ENCODE measurements around the gene UTP18. TPM values are rescaled to one million over a fixed set of nuclear protein-coding genes. Genes with fewer than 3 reads are reported as not detected.

Gene UTP18
- total RNA-seq, 1 donor from 2014 or later, result 80.6 TPM

- TF ChIP-seq, protein P1, sequence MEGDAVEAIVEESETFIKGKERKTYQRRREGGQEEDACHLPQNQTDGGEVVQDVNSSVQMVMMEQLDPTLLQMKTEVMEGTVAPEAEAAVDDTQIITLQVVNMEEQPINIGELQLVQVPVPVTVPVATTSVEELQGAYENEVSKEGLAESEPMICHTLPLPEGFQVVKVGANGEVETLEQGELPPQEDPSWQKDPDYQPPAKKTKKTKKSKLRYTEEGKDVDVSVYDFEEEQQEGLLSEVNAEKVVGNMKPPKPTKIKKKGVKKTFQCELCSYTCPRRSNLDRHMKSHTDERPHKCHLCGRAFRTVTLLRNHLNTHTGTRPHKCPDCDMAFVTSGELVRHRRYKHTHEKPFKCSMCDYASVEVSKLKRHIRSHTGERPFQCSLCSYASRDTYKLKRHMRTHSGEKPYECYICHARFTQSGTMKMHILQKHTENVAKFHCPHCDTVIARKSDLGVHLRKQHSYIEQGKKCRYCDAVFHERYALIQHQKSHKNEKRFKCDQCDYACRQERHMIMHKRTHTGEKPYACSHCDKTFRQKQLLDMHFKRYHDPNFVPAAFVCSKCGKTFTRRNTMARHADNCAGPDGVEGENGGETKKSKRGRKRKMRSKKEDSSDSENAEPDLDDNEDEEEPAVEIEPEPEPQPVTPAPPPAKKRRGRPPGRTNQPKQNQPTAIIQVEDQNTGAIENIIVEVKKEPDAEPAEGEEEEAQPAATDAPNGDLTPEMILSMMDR (conservative IDR thresholded peaks at IDR 0.05; ENCODE audit: low read depth, low read length), result no peak
- DNase-seq (ENCODE audit: low read depth), result no peak
- H3K4me3 ChIP-seq (ENCODE audit: low read depth, low read length), result no peak overlapping the region
These were observed 14.8 kb upstream of the UTP18 start for GRCh38 chr17:51245535-51245934.

DNA sequence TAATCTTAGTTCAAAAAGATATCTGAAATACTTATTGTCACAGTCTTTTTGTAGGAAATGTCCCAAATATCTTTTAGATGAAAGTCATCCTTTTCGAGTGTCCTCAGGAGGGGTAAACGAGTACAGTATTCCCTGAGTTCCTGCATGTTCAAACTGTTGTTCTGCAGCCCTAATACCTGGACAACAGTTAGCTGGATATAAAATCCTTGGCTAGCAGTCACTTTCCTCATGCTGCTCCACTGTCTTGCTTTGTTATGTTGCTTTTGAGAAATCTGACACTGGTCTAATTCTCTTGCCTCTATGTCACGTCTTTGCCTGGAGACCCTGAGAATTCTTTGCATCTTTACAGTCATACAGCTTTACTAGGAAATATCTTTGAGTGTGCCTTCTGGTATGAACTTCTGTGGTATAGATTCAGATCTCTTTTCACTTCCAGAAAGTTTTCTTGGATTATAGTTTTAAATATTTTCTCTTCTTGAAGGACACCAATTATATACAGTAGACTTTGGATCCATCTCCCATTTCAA, 10.0 kb upstream of the UTP18 start:
- no peak for DNase-seq (ENCODE audit: low read depth)
- TF ChIP-seq, protein P1 (conservative IDR thresholded peaks at IDR 0.05; ENCODE audit: low read depth, low read length), result no peak

GRCh38 chr17:51251010-51251409, 9.3 kb upstream of the UTP18 start:
- TF ChIP-seq, protein P1 (conservative IDR thresholded peaks at IDR 0.05; ENCODE audit: low read depth, low read length), result no peak
- DNase-seq (ENCODE audit: low read depth), result no peak
- H3K4me3 ChIP-seq (ENCODE audit: low read depth, low read length), result no peak overlapping the region

More for the DNA sequence above, 10.0 kb upstream of the UTP18 start:
- H3K4me3 ChIP-seq (ENCODE audit: low read depth, low read length), result no peak overlapping the region

DNA sequence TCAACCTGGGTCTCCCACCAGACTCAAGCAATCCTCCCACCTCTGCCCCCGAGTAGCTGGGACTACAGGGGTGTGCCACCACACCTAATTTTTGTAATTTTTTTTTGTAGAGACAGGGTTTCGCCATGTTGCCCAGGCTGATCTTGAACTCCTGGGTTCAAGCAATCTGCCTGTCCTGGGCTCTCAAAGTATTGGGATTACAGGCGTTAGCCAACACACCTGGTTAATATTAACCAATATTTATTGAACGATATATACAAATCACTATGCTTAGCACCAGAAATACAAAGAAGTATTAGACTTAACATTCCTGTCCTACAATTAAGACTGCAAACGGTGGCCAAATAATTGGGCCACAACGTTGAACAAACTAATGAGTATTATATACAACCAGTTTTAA, 4.7 kb upstream of the UTP18 start:
- TF ChIP-seq, protein P1 (conservative IDR thresholded peaks at IDR 0.05; ENCODE audit: low read depth, low read length), result no peak
- no peak overlapping the region for H3K4me3 ChIP-seq (ENCODE audit: low read depth, low read length)
- DNase-seq (ENCODE audit: low read depth), result no peak

DNA sequence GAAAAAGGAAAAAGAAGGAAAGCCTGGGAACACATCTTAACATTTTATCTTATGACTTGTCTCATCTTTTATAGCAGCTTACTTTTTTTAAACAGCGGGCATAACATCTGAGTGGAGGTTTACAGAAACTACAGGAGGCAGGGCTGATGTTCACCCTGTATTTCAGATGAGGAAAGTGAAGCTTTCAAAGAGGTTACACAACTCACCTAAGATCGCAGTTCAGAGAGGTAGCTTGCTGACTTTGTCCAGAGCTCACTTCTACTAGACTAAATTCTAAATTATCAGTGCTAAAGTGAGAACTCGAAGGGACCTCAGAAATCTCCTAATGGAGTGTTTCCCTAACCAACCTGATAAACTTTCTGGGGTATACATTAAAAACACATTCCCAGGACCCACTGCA, 4.2 kb upstream of the UTP18 start:
- DNase-seq (ENCODE audit: low read depth), result no peak
- TF ChIP-seq, protein P1 (conservative IDR thresholded peaks at IDR 0.05; ENCODE audit: low read depth, low read length), result no peak
- no peak overlapping the region for H3K4me3 ChIP-seq (ENCODE audit: low read depth, low read length)

DNA sequence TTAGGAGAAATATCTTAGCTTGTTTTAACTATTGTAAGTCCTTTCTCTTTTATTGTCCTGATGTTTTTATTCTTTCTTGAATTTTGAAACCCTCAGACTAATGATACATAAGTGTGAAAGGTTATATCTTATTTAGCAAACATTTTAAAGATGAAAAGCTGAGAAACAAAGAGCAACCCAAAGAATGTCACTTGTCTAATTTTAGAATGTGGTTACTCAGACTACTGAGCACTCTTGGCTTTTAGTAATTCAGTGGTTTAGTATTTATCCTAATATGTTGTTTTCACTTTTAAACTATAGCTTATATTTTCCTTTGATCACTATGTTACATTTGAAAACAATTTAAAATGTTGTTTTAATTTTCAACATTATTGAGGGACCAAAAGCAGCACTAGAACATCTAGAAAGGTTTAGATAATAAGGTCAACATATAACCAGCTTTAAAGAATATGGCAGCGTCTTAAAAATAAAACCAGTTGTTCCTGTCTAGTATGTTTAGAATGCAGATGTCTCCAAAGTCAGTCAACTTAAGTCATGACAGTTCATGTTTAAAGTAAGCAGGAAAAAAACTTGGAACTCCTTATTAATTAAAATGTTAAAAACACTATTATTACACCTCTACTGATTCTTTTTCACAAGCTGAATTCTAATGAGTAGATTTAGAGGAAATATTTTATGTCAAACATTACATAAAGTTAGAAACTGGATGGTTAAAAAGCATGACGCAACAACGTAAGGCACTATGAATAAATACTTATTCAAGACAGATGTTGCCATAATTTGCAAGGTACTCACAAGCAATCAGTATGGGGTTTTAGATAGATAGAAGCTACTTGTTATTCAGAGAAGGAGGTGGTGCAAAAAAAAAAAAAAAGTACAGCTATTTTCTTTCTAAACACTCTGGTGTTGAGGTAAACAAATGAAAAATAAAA, 2.9 kb upstream of the UTP18 start:
- DNase-seq (ENCODE audit: low read depth), result no peak
- TF ChIP-seq, protein P1 (conservative IDR thresholded peaks at IDR 0.05; ENCODE audit: low read depth, low read length), result no peak
- no peak overlapping the region for H3K4me3 ChIP-seq (ENCODE audit: low read depth, low read length)

All from epithelial cell of proximal tubule (primary cell).